CD4-positive, alpha-beta T cell (primary cell): Measurements from ENCODE around the gene HYI. TPM values are rescaled to one million over a fixed set of nuclear protein-coding genes. Genes with fewer than 3 reads are reported as not detected.

Experiments
- ATAC-seq: fragments of 200-7000 bp; cut with Tn5 transposase; one replicate; pipeline ENCODE4 v1.10.0; 2022; ENCODE audit warnings: mild to moderate bottlenecking; ENCODE audit not compliant: poor library complexity
- CTCF ChIA-PET: fragments of 350-600 bp; sonication (Branson Sonifier 250); formaldehyde crosslinking; loops from one replicate; lab custom pipeline; 2021; ENCODE audit warnings: antibody characterized with exemption, inconsistent platforms; lab: Charles Lee
- POLR2A ChIA-PET: fragments of 350-600 bp; sonication (Branson Sonifier 250); formaldehyde crosslinking; loops from one replicate; lab custom pipeline; 2021; ENCODE audit warnings: antibody characterized with exemption, inconsistent platforms; lab: Charles Lee
- DNase-seq, 14 experiments: peaks; one replicate each; pipeline ENCODE4 v3.0.0-alpha.2; 2013 to 2020; ENCODE audit warnings: mixed read lengths in 2 of 14
- H3K27ac ChIP-seq, 2 donors: one replicate each; pipeline versions ENCODE4 v1.5.1 to v1.7.0; 2013; ENCODE audit warnings: low read length in 2 of 2, low read depth in 1 of 2, mild to moderate bottlenecking in 1 of 2
- H3K27me3 ChIP-seq, 2 experiments: 1 replicate in 1 of 2; 2 replicates in 1 of 2; pipeline versions ENCODE4 v1.6.1 to v1.7.0; 2013; ENCODE audit warnings: low read length in 2 of 2, control low read depth in 1 of 2, mild to moderate bottlenecking in 1 of 2, moderate library complexity in 1 of 2; ENCODE audit not compliant: insufficient read depth in 2 of 2, control insufficient read depth in 1 of 2
- H3K36me3 ChIP-seq: one replicate; pipeline ENCODE4 v1.6.1; 2013; ENCODE audit warnings: low read length, control low read depth; ENCODE audit not compliant: insufficient read depth
- H3K4me1 ChIP-seq: one replicate; pipeline ENCODE4 v1.6.1; 2013; ENCODE audit warnings: low read length, control low read depth; ENCODE audit not compliant: insufficient read depth
- H3K4me3 ChIP-seq: one replicate; pipeline ENCODE4 v1.5.1; 2013; ENCODE audit warnings: mild to moderate bottlenecking, low read length, moderate library complexity
- H3K9me3 ChIP-seq, 2 experiments: 1 replicate in 1 of 2; 2 replicates in 1 of 2; pipeline versions ENCODE4 v1.6.1 to v1.7.0; 2013; ENCODE audit warnings: low read length in 2 of 2, mild to moderate bottlenecking in 2 of 2, control low read depth in 1 of 2, moderate library complexity in 1 of 2; ENCODE audit not compliant: control insufficient read depth in 1 of 2, insufficient read depth in 1 of 2
- H3K27ac Mint-ChIP-seq: one replicate; pipeline ENCODE4 v1.8.0; 2020; ENCODE audit warnings: mixed read lengths
- H3K27me3 Mint-ChIP-seq: one replicate; pipeline ENCODE4 v1.8.0; 2021; ENCODE audit warnings: mixed read lengths
- H3K36me3 Mint-ChIP-seq: one replicate; pipeline ENCODE4 v1.8.0; 2021; ENCODE audit warnings: low read depth, mixed read lengths
- H3K4me1 Mint-ChIP-seq: one replicate; pipeline ENCODE4 v1.8.0; 2021; ENCODE audit warnings: low read depth, mixed read lengths
- H3K4me3 Mint-ChIP-seq: one replicate; pipeline ENCODE4 v1.8.0; 2020; ENCODE audit warnings: mild to moderate bottlenecking, mixed read lengths
- H3K9me3 Mint-ChIP-seq: one replicate; pipeline ENCODE4 v1.8.0; 2020; ENCODE audit warnings: mixed read lengths
- intact Hi-C, 2 experiments: fragments of 100-400 bp; cut with DNase I in 1 of 2; cut with micrococcal nuclease in 1 of 2; formaldehyde crosslinking; loops; one replicate each; pipeline versions ENCODE4 v1.15.1 to v1.9.0; 2023 to 2025; cut with DNase I, micrococcal nuclease
- total RNA-seq, 174 experiments: library from RNA in 2 of 174; stranded (reverse) in 2 of 174; gene quantifications; one replicate each; pipeline ENCODE4 v1.2.3 and lab custom pipeline; 2021 to 2026
- TF ChIP-seq, protein P1 (sequence below): fragments of 200-600 bp; IDR thresholded peaks from one replicate; pipeline ENCODE4 v1.8.0; 2022; ENCODE audit warnings: antibody characterized with exemption, mild to moderate bottlenecking

The HYI gene
- total RNA-seq, 2 experiments from 2014 or later = 26.1 to 31.6 TPM

DNA sequence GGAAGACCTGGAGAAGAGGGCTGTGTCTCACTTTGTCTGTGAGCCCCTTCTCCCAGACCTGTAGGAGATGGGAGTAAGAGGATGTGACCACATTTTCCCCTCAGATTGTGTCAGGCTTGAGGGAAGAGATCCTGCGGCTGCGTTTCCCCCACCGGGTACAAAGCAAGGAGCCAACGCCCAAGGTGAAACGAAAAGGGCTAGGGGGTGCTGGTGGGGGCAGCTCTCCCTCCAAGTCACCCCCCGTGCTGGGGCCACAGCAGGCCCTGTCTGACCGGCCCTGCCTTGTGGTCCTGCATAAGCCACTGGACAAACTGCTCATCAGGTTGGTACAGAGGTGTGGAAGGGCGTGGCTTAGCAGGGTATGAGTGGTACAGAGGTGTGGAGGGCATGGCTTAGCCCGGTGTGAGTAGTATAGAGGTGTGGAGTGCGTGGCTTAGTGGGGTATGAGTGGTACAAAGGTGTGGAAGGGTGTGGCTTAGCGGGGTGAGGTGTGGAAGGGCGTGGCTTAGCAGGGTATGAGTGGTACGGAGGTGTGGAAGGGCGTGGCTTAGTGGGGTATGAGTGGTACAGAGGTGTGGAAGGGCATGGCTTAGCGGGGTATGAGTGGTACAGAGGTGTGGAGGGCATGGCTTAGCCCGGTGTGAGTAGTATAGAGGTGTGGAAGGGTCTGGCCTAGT lies 30.6 kb downstream of the HYI start:
- Histone ChIP-seq H3K36me3 (peaks cover 92% of the 10 kb centered on the region), H3K27ac (no peak overlapping the region), H3K4me1 (no peaks in the 10 kb centered on the region), H3K27me3 (no peaks in the 10 kb centered on the region), H3K4me3 (no peak overlapping the region), H3K9me3 (no peaks in the 10 kb centered on the region)
- H3K36me3 Mint-ChIP-seq = peaks cover 27% of the 10 kb centered on the region
- intact Hi-C loops = no loop called here
- ChIA-PET CTCF (no interaction called here), POLR2A (no interaction called here)
- no peak for ATAC-seq
- no peaks in the 10 kb centered on the region for H3K27me3 Mint-ChIP-seq
- H3K4me3 Mint-ChIP-seq = no peak overlapping the region
- no peak for DNase-seq
- TF ChIP-seq, protein P1, sequence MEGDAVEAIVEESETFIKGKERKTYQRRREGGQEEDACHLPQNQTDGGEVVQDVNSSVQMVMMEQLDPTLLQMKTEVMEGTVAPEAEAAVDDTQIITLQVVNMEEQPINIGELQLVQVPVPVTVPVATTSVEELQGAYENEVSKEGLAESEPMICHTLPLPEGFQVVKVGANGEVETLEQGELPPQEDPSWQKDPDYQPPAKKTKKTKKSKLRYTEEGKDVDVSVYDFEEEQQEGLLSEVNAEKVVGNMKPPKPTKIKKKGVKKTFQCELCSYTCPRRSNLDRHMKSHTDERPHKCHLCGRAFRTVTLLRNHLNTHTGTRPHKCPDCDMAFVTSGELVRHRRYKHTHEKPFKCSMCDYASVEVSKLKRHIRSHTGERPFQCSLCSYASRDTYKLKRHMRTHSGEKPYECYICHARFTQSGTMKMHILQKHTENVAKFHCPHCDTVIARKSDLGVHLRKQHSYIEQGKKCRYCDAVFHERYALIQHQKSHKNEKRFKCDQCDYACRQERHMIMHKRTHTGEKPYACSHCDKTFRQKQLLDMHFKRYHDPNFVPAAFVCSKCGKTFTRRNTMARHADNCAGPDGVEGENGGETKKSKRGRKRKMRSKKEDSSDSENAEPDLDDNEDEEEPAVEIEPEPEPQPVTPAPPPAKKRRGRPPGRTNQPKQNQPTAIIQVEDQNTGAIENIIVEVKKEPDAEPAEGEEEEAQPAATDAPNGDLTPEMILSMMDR = no peak
- no peaks in the 10 kb centered on the region for H3K4me1 Mint-ChIP-seq
- H3K9me3 Mint-ChIP-seq = no peaks in the 10 kb centered on the region
- H3K27ac Mint-ChIP-seq = no peak overlapping the region

GRCh38 chr1:43421976-43422750 lies 31.6 kb downstream of the HYI start:
- H3K4me1 ChIP-seq = no peaks in the 10 kb centered on the region
- no peaks in the 10 kb centered on the region for H3K9me3 ChIP-seq
- TF ChIP-seq, protein P1 = no peak
- CTCF ChIA-PET = no interaction called here
- intact Hi-C loops = no loop called here
- H3K27me3 Mint-ChIP-seq = no peaks in the 10 kb centered on the region
- H3K27ac Mint-ChIP-seq = no peak overlapping the region
- peaks cover 17% of the 10 kb centered on the region for H3K36me3 Mint-ChIP-seq
- no peak overlapping the region for H3K27ac ChIP-seq
- H3K4me3 ChIP-seq = no peak overlapping the region
- DNase-seq (peak in 1 of 14 experiments; percentile 5), ATAC-seq (no peak)
- no peaks in the 10 kb centered on the region for H3K27me3 ChIP-seq
- POLR2A ChIA-PET = no interaction called here
- no peaks in the 10 kb centered on the region for H3K9me3 Mint-ChIP-seq
- H3K4me3 Mint-ChIP-seq = no peak overlapping the region
- H3K4me1 Mint-ChIP-seq = no peaks in the 10 kb centered on the region
- peaks cover 92% of the 10 kb centered on the region for H3K36me3 ChIP-seq

DNA sequence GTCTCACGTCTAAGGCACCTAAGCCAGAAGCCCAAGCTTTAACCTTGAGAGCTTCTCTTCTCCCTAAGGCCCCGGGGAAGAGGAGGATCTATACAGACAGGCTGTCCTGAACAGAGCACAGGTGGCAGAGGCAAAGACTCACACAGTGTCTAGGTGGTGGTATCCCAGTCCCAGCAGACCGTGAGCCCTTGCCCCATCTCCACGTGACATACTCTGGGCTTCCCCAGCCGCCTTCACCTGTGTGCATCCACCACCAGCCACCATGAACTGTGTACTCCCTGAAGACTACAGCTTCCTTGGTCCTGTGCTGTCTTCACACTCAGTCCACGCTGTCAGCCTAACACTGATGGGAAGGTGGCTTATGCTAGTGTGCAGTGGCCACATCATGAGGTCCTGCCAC lies 32.3 kb downstream of the HYI start:
- TF ChIP-seq, protein P1 = no peak
- ChIA-PET POLR2A (no interaction called here), CTCF (no interaction called here)
- Histone ChIP-seq H3K36me3 (peaks cover 92% of the 10 kb centered on the region), H3K27ac (no peak overlapping the region), H3K27me3 (no peaks in the 10 kb centered on the region), H3K4me1 (no peaks in the 10 kb centered on the region), H3K9me3 (no peaks in the 10 kb centered on the region), H3K4me3 (no peak overlapping the region)
- intact Hi-C loops = no loop called here
- Mint-ChIP-seq H3K27me3 (no peaks in the 10 kb centered on the region), H3K4me3 (no peak overlapping the region), H3K9me3 (no peaks in the 10 kb centered on the region), H3K36me3 (peaks cover 10% of the 10 kb centered on the region), H3K27ac (no peak overlapping the region), H3K4me1 (no peaks in the 10 kb centered on the region)
- DNase-seq (no peak), ATAC-seq (no peak)
